Liver (tissue), 9 donors: ENCODE results near the gene AGPAT4. TPM values are rescaled to one million over a fixed set of nuclear protein-coding genes. Genes with fewer than 3 reads are reported as not detected.

ENCODE experiments used
- DNase-seq: peaks from one replicate; pipeline ENCODE4 v3.0.0-alpha.2; 2017; ENCODE audit warnings: low spot score
- H3K27ac ChIP-seq, 2 donors: one replicate each; pipeline ENCODE4 v1.7.0; 2013; ENCODE audit warnings: inconsistent platforms in 2 of 2, low read length in 2 of 2, control low read depth in 1 of 2, low read depth in 1 of 2, mild to moderate bottlenecking in 1 of 2
- H3K27me3 ChIP-seq, 4 donors: one replicate each; pipeline versions ENCODE4 v1.6.1 to v1.7.0; 2013; ENCODE audit warnings: low read length in 3 of 4, inconsistent platforms in 1 of 4, mild to moderate bottlenecking in 1 of 4, moderate library complexity in 1 of 4; ENCODE audit not compliant: control insufficient read depth in 4 of 4, insufficient read depth in 4 of 4
- H3K36me3 ChIP-seq, 4 donors: one replicate each; pipeline versions ENCODE4 v1.6.1 to v1.7.0; 2013; ENCODE audit warnings: low read length in 3 of 4, mild to moderate bottlenecking in 3 of 4, low read depth in 1 of 4, moderate library complexity in 1 of 4; ENCODE audit not compliant: control insufficient read depth in 4 of 4, insufficient read depth in 3 of 4
- H3K4me1 ChIP-seq, 4 donors: one replicate each; pipeline versions ENCODE4 v1.6.1 to v1.7.0; 2013; ENCODE audit warnings: low read length in 3 of 4, mild to moderate bottlenecking in 3 of 4, moderate library complexity in 1 of 4; ENCODE audit not compliant: control insufficient read depth in 4 of 4, insufficient read depth in 4 of 4
- H3K4me3 ChIP-seq, 3 donors: one replicate each; pipeline versions ENCODE4 v1.6.1 to v1.7.0; 2013; ENCODE audit warnings: low read length in 3 of 3, control low read depth in 1 of 3, low read depth in 1 of 3, mild to moderate bottlenecking in 1 of 3
- H3K9ac ChIP-seq, 2 donors: one replicate each; pipeline ENCODE4 v1.7.0; 2013; ENCODE audit warnings: low read length in 2 of 2, mild to moderate bottlenecking in 2 of 2, moderate library complexity in 2 of 2, control low read depth in 1 of 2, low read depth in 1 of 2
- H3K9me3 ChIP-seq, 4 donors: one replicate each; pipeline versions ENCODE4 v1.6.1 to v1.7.0; 2013; ENCODE audit warnings: low read length in 3 of 4; ENCODE audit not compliant: control insufficient read depth in 4 of 4
- CTCF ChIP-seq: fragments of 150-350 bp; IDR thresholded peaks from 2 replicates; pipeline ENCODE4 v1.5.1; 2017; ENCODE audit warnings: improper control_type of control experiment, low read depth, low read length; ENCODE audit not compliant: missing input control
- EGR1 ChIP-seq, 2 donors: IDR thresholded peaks; 2 replicates each; pipeline ENCODE4 v1.6.1; 2016 to 2018; ENCODE audit warnings: antibody characterized with exemption in 2 of 2, low read depth in 2 of 2
- FOXA1 ChIP-seq: IDR thresholded peaks from 2 replicates; pipeline ENCODE4 v1.6.1; 2016; ENCODE audit warnings: antibody characterized with exemption
- FOXA2 ChIP-seq: IDR thresholded peaks from 2 replicates; pipeline ENCODE4 v1.6.1; 2016; ENCODE audit warnings: antibody characterized with exemption
- GABPA ChIP-seq, 2 donors: IDR thresholded peaks in 1 of 2; conservative IDR thresholded peaks in 1 of 2; 2 replicates each; pipeline ENCODE4 v1.6.1; 2016; ENCODE audit warnings: antibody characterized with exemption in 2 of 2, mild to moderate bottlenecking in 1 of 2, moderate library complexity in 1 of 2
- HNF4A ChIP-seq, 2 donors: conservative IDR thresholded peaks; 2 replicates each; pipeline ENCODE4 v1.6.1; 2016; ENCODE audit warnings: antibody characterized with exemption in 2 of 2, mild to moderate bottlenecking in 2 of 2
- HNF4G ChIP-seq: IDR thresholded peaks from 2 replicates; pipeline ENCODE4 v1.6.1; 2016; ENCODE audit warnings: antibody characterized with exemption
- JUND ChIP-seq, 2 donors: IDR thresholded peaks; 2 replicates each; pipeline ENCODE4 v1.6.1; 2016; ENCODE audit warnings: antibody characterized with exemption in 2 of 2
- NR2F2 ChIP-seq: IDR thresholded peaks from 2 replicates; pipeline ENCODE4 v1.6.1; 2016; ENCODE audit warnings: antibody characterized with exemption
- RAD21 ChIP-seq, 2 donors: IDR thresholded peaks; 2 replicates each; pipeline ENCODE4 v1.6.1; 2016; ENCODE audit warnings: antibody characterized with exemption in 2 of 2, mild to moderate bottlenecking in 2 of 2
- RXRA ChIP-seq, 2 donors: IDR thresholded peaks; 2 replicates each; pipeline ENCODE4 v1.6.1; 2017 to 2018; ENCODE audit warnings: antibody characterized with exemption in 2 of 2, mild to moderate bottlenecking in 1 of 2
- SP1 ChIP-seq: IDR thresholded peaks from 2 replicates; pipeline ENCODE4 v1.6.1; 2018; ENCODE audit warnings: antibody characterized with exemption, mild to moderate bottlenecking
- TAF1 ChIP-seq: conservative IDR thresholded peaks from 2 replicates; pipeline ENCODE4 v1.6.1; 2016; ENCODE audit warnings: antibody characterized with exemption, mild to moderate bottlenecking
- YY1 ChIP-seq: IDR thresholded peaks from 2 replicates; pipeline ENCODE4 v1.6.1; 2016; ENCODE audit warnings: antibody characterized with exemption, mild to moderate bottlenecking
- ZBTB33 ChIP-seq: IDR thresholded peaks from 2 replicates; pipeline ENCODE4 v1.6.1; 2016; ENCODE audit warnings: antibody characterized with exemption
- WGBS: extraction: QIAGEN DNeasy Blood & Tissue Kit; methylation state at CpG from one replicate; pipeline ENCODE4 v1.1.7; 2013; 5-methylcytosine and 5-hydroxymethylcytosine counted together
- polyA plus RNA-seq, 2 donors: library from polyadenylated mRNA; stranded (reverse) in 1 of 2; unstranded in 1 of 2; fragments of 200-250 nt in 1 of 2; fragments of >200 nt in 1 of 2; fragmentation: Nextera tagmentation in 1 of 2; extraction: Ambion mirVana in 1 of 2; gene quantifications; one replicate each; pipeline versions ENCODE4 v1.2.1 to v1.2.3, GENCODE V29; 2013 to 2015
- total RNA-seq, 2 donors: library from RNA; depleted of rRNA; stranded (reverse); fragments of >200 nt; gene quantifications; one replicate each; pipeline ENCODE4 v1.2.3, GENCODE V29; 2014
- TF ChIP-seq, protein P1 (sequence below): IDR thresholded peaks from 2 replicates; pipeline ENCODE4 v1.6.1; 2016; ENCODE audit warnings: antibody characterized with exemption
- TF ChIP-seq, protein P2 (sequence below): IDR thresholded peaks from 2 replicates; pipeline ENCODE4 v1.6.1; 2016; ENCODE audit warnings: antibody characterized with exemption, mild to moderate bottlenecking
- TF ChIP-seq, protein P3 (sequence below): IDR thresholded peaks from 2 replicates; pipeline ENCODE4 v1.6.1; 2016; ENCODE audit warnings: antibody characterized with exemption
- donor health status: healthy.
- donor health status: healthy.
- donor health status: healthy.
- donor health status: healthy.
- donor health status: healthy.

Gene AGPAT4
- total and polyA plus RNA-seq, 4 donors: 0.44 to 17.5 (median 0.69) TPM

GRCh38 chr6:161238081-161238480 lies 35.8 kb downstream of the AGPAT4 start:
- Histone ChIP-seq H3K9ac (no peak overlapping the region), H3K27ac (no peak overlapping the region), H3K27me3 (no peaks in the 10 kb centered on the region), H3K36me3 (no peaks in the 10 kb centered on the region), H3K4me1 (no peaks in the 10 kb centered on the region), H3K9me3 (no peaks in the 10 kb centered on the region), H3K4me3 (no peak overlapping the region)
- 91% methylated on average over 6 of the region's 6 CpGs for WGBS
- TF ChIP-seq HNF4G (no peak), HNF4A (conservative IDR thresholded peaks at IDR 0.05) (no peak), NR2F2 (no peak), CTCF (no peak), FOXA2 (no peak), GABPA (IDR thresholded peaks at IDR 0.05 in 1 of 2, conservative IDR thresholded peaks at IDR 0.05 in 1 of 2) (no peak), RXRA (IDR thresholded peaks at IDR 0.05) (no peak), EGR1 (IDR thresholded peaks at IDR 0.05; ENCODE audit: low read depth in 2 of 2) (no peak), TAF1 (no peak), YY1 (no peak), RAD21 (IDR thresholded peaks at IDR 0.05) (no peak), ZBTB33 (no peak), SP1 (no peak), JUND (IDR thresholded peaks at IDR 0.05) (no peak), FOXA1 (no peak)
- TF ChIP-seq, protein P1, sequence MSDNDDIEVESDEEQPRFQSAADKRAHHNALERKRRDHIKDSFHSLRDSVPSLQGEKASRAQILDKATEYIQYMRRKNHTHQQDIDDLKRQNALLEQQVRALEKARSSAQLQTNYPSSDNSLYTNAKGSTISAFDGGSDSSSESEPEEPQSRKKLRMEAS: no peak
- TF ChIP-seq, protein P2, sequence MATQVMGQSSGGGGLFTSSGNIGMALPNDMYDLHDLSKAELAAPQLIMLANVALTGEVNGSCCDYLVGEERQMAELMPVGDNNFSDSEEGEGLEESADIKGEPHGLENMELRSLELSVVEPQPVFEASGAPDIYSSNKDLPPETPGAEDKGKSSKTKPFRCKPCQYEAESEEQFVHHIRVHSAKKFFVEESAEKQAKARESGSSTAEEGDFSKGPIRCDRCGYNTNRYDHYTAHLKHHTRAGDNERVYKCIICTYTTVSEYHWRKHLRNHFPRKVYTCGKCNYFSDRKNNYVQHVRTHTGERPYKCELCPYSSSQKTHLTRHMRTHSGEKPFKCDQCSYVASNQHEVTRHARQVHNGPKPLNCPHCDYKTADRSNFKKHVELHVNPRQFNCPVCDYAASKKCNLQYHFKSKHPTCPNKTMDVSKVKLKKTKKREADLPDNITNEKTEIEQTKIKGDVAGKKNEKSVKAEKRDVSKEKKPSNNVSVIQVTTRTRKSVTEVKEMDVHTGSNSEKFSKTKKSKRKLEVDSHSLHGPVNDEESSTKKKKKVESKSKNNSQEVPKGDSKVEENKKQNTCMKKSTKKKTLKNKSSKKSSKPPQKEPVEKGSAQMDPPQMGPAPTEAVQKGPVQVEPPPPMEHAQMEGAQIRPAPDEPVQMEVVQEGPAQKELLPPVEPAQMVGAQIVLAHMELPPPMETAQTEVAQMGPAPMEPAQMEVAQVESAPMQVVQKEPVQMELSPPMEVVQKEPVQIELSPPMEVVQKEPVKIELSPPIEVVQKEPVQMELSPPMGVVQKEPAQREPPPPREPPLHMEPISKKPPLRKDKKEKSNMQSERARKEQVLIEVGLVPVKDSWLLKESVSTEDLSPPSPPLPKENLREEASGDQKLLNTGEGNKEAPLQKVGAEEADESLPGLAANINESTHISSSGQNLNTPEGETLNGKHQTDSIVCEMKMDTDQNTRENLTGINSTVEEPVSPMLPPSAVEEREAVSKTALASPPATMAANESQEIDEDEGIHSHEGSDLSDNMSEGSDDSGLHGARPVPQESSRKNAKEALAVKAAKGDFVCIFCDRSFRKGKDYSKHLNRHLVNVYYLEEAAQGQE: no peak
- TF ChIP-seq, protein P3, sequence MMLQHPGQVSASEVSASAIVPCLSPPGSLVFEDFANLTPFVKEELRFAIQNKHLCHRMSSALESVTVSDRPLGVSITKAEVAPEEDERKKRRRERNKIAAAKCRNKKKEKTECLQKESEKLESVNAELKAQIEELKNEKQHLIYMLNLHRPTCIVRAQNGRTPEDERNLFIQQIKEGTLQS: no peak
- no peak for DNase-seq
